ENCODE data around the gene GNAT2. TPM values are rescaled to one million over a fixed set of nuclear protein-coding genes. Genes with fewer than 3 reads are reported as not detected.

GNAT2 gene
- total RNA-seq, 1 experiment from 2014 or later: 0.16 TPM

GRCh38 chr1:109654519-109654918 lies 35.1 kb upstream of the GNAT2 start:
- no peak overlapping the region for H3K27ac ChIP-seq
- H3K4me1 ChIP-seq (replicated peaks): peaks cover 19% of the 10 kb centered on the region
- no peaks in the 10 kb centered on the region for H3K9me3 ChIP-seq (replicated peaks)
- H3K27me3 ChIP-seq (replicated peaks): no peaks in the 10 kb centered on the region
- no peaks in the 10 kb centered on the region; the same call in 1 of the 2 replicates for H3K36me3 ChIP-seq
- H3K4me3 ChIP-seq: no peak overlapping the region
- no peak for DNase-seq (ENCODE audit: low read depth in 1 of 2, low spot score in 2 of 2)

GRCh38 chr1:109653306-109653705 lies 33.9 kb upstream of the GNAT2 start:
- Histone ChIP-seq H3K36me3 (no peaks in the 10 kb centered on the region; the same call in 1 of the 2 replicates), H3K4me1 (replicated peaks) (peaks cover 19% of the 10 kb centered on the region), H3K9me3 (replicated peaks) (no peaks in the 10 kb centered on the region), H3K27ac (no peak overlapping the region), H3K27me3 (replicated peaks) (no peaks in the 10 kb centered on the region), H3K4me3 (no peak overlapping the region)
- DNase-seq (ENCODE audit: low read depth in 1 of 2, low spot score in 2 of 2): no peak

DNA sequence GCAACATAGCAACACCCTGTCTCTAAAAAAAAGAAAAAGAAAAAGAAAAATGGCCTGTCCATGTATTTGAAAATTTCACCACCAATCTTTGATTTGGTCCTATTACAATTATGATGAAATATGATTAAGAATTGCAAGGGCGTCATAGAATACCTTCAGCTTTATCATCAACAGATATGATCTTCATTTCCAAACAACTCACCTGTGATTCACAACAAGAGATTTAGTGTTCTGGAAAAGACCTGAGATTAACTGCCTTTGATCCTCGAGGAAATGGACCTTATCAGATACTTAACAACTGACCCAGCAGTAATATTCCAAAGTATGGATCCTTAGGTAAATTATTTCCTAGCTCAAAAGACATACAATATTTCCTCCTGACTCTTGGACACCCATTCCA lies 33.0 kb upstream of the GNAT2 start:
- Histone ChIP-seq H3K4me1 (replicated peaks) (peaks cover 19% of the 10 kb centered on the region), H3K27ac (no peak overlapping the region), H3K9me3 (replicated peaks) (no peaks in the 10 kb centered on the region), H3K36me3 (no peaks in the 10 kb centered on the region), H3K4me3 (no peak overlapping the region), H3K27me3 (replicated peaks) (no peaks in the 10 kb centered on the region)
- DNase-seq (ENCODE audit: low read depth in 1 of 2, low spot score in 2 of 2): no peak

DNA sequence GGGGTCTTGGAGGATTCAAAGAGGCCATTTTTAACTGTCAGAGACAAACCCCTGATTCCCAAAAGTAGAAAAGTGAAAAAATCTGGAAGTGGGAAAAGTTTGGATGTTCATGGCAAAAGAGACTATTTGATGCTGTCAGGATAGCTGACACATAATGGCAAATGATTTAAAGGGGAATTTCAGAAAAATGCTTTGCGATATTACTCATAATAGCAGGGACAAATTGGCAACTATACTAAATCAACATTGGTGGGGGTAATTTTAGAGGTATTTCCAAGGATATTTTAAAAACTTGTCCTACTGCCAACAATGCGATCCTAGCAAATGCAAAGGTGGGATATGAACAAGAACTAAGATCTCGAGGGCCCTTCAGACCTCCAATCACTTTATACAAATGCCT lies 31.2 kb upstream of the GNAT2 start:
- Histone ChIP-seq H3K9me3 (replicated peaks) (no peaks in the 10 kb centered on the region), H3K4me1 (replicated peaks) (peaks cover 11% of the 10 kb centered on the region), H3K27me3 (replicated peaks) (no peaks in the 10 kb centered on the region), H3K4me3 (no peak overlapping the region), H3K27ac (no peak overlapping the region), H3K36me3 (no peaks in the 10 kb centered on the region)
- no peak for DNase-seq (ENCODE audit: low read depth in 1 of 2, low spot score in 2 of 2)

DNA sequence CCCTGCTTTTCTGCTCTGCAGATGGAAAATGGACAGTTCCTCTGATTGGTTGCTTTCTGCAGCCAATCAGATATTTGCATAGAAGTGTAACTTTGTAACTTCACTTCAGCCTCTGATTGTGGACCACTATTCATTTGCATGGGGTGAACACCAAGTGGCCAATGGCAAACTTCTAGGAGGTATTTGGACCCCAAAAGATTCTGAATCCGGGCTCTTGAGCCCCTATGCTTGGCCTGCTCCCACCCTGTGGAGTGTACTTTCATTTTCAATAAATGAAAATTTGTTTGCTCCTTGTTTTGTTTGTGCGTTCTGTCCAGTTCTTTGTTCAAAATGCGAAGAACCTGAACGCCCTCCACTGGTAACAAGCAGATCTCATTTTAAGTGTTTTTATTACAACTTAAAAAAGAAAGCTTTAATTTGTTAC lies 30.1 kb upstream of the GNAT2 start:
- H3K36me3 ChIP-seq: no peaks in the 10 kb centered on the region
- peak overlapping the region; percentile 25 for H3K4me3 ChIP-seq
- H3K9me3 ChIP-seq (replicated peaks): no peaks in the 10 kb centered on the region
- H3K4me1 ChIP-seq (replicated peaks): peaks cover 9% of the 10 kb centered on the region
- peak; percentile 33 to 45 for DNase-seq (ENCODE audit: low read depth in 1 of 2, low spot score in 2 of 2)
- no peaks in the 10 kb centered on the region for H3K27me3 ChIP-seq (replicated peaks)
- H3K27ac ChIP-seq: no peak overlapping the region

DNA sequence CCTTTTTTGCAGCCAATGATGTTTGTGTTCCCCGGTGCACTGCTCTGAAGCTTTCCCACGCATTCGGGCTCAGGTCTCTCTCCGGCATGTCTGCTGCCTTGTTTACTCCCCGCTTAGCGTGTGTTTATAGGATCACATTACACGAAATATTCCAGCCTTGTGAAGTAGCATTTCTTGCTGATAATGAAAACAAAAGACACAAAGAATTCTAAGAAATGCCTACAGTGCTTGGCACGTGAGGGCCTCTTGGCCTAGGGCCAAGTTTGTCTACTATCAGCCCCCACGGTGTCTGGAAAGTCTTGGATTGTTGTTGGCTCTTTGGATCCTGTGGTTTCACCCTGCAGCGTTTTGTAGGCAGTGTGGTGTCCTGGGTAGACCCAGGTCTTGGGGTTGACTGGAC lies 25.3 kb upstream of the GNAT2 start:
- Histone ChIP-seq H3K27me3 (replicated peaks) (no peaks in the 10 kb centered on the region), H3K4me1 (replicated peaks) (peaks cover 22% of the 10 kb centered on the region), H3K36me3 (no peaks in the 10 kb centered on the region), H3K9me3 (replicated peaks) (no peaks in the 10 kb centered on the region), H3K4me3 (no peak overlapping the region), H3K27ac (no peak overlapping the region)
- peak; percentile 45 to 52 for DNase-seq (ENCODE audit: low read depth in 1 of 2, low spot score in 2 of 2)

DNA sequence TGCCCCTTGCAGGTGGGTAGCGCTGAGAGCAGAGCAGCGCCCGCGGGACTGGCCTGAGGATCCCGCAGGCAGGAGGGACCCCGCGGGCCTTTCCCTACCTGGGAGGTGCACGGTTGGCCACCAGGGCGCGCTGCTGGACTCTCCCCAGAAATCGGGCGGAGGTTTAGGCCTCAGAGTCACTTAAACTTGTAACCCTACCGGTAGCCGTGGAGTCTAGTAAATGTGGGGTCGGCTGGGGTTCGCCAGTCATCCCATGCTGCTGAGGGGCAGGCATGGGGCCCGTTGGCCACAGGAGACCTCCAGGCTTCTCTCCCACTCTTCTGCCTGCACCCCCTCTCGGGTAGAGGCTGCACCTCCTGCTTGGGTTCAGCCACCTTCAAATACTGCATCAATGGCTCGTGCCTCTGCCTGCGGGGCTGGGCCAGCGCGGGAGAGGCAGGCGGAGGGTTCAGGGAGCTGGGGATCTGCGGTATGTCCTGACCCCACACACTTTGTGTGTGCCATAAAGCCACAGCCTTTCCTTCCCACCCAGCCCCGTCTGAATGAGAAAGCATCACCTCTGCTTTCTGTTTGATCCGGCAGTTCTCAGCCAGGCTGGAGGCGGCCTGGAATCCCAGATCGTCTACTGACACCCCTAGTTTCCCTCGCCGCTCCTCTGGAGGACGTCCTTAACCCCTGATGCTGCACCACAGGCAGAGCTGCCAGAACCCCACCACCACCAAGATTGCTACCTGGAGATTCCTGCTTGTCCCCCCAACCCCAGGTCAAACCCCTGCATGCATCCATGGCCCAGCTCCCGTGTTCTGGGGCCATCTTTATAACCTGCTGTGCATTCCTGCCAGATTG lies 24.2 kb upstream of the GNAT2 start:
- Histone ChIP-seq H3K4me3 (no peak overlapping the region), H3K27me3 (replicated peaks) (no peaks in the 10 kb centered on the region), H3K9me3 (replicated peaks) (no peaks in the 10 kb centered on the region), H3K36me3 (no peaks in the 10 kb centered on the region), H3K27ac (no peak overlapping the region), H3K4me1 (replicated peaks) (peaks cover 22% of the 10 kb centered on the region)
- peak; percentile 72 to 86 for DNase-seq (ENCODE audit: low read depth in 1 of 2, low spot score in 2 of 2)

DNA sequence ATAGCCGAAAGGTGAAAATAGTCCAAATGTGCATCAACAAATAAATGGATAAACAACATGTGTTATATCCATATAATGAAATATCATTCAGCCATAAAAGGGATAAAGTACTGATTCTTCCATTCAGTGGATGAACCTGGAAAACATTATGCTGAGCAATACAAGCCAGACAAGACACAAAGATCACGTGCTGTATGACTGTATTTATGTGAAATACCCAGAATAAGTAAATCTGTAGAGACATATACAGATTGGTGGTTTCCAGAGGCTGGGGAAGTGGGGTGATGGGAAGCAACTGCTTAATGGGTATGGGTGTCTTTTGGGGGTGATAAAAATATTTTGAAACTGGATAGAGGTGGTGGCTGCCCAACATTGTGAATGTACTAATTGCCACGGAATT lies 23.2 kb upstream of the GNAT2 start:
- no peaks in the 10 kb centered on the region for H3K27me3 ChIP-seq (replicated peaks)
- H3K4me1 ChIP-seq (replicated peaks): peaks cover 22% of the 10 kb centered on the region
- no peaks in the 10 kb centered on the region for H3K9me3 ChIP-seq (replicated peaks)
- DNase-seq (ENCODE audit: low read depth in 1 of 2, low spot score in 2 of 2): no peak
- H3K27ac ChIP-seq: no peak overlapping the region
- H3K4me3 ChIP-seq: no peak overlapping the region
- no peaks in the 10 kb centered on the region for H3K36me3 ChIP-seq

DNA sequence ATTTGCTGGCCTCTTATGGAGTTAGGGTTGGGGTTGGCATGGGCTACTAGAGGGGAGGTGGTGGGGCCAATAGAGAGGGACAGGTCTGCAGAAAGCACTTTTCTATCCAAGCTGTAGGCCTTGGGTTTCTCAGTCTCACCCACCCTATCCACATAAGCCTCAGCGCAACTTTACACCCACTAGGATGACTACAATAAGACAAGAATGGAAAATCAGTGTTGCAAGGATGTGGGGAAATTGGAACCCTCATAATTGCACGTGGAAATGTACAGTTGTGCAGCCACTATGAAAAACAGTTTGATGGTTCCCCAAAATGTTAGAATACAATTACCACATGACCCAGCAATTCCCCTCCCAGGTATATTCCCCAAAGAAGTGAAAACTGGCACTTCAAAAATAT lies 22.4 kb upstream of the GNAT2 start:
- H3K4me3 ChIP-seq: no peak overlapping the region
- no peak for DNase-seq (ENCODE audit: low read depth in 1 of 2, low spot score in 2 of 2)
- H3K36me3 ChIP-seq: no peaks in the 10 kb centered on the region
- no peaks in the 10 kb centered on the region for H3K27me3 ChIP-seq (replicated peaks)
- H3K9me3 ChIP-seq (replicated peaks): no peaks in the 10 kb centered on the region
- H3K27ac ChIP-seq: no peak overlapping the region
- H3K4me1 ChIP-seq (replicated peaks): peaks cover 22% of the 10 kb centered on the region

- Histone ChIP-seq H3K9me3 (replicated peaks) (no peaks in the 10 kb centered on the region), H3K4me3 (no peak overlapping the region), H3K4me1 (replicated peaks) (peaks cover 27% of the 10 kb centered on the region), H3K27me3 (replicated peaks) (no peaks in the 10 kb centered on the region), H3K27ac (no peak overlapping the region), H3K36me3 (no peaks in the 10 kb centered on the region)
- no peak for DNase-seq (ENCODE audit: low read depth in 1 of 2, low spot score in 2 of 2)
These were observed 21.8 kb upstream of the GNAT2 start for GRCh38 chr1:109641078-109641740.

DNA sequence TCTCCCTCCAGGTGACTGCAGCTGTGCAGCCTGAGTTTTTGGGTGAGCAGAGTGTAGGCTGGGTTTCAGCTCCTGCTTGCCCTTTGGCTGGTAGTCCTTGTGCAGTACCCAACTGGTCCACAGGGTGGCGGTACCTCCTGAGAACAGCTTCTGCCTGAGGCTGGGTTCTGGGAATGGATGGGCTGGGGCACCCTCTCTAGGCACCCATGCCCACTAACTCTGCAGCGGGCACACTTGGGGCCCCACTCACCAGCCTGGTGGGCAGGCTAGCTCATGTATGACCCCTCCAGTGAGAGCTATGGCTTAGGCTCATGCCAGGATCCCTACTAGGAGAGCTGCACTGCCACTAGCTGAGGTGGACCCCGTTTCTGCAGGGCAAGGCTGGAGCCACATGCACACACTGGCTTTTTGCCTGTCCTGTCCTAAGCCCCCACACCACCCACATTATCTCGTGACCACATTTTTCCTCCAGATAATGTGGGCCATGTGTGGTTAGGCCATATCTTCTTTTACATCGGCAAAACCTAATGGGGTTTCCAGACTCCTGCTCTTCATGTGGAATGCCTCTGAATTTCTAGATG lies 21.0 kb upstream of the GNAT2 start:
- peak; percentile 50 to 88 for DNase-seq (ENCODE audit: low read depth in 1 of 2, low spot score in 2 of 2)
- Histone ChIP-seq H3K4me1 (replicated peaks) (peaks cover 30% of the 10 kb centered on the region), H3K9me3 (replicated peaks) (no peaks in the 10 kb centered on the region), H3K27ac (no peak overlapping the region), H3K36me3 (no peaks in the 10 kb centered on the region), H3K4me3 (no peak overlapping the region), H3K27me3 (replicated peaks) (no peaks in the 10 kb centered on the region)

DNA sequence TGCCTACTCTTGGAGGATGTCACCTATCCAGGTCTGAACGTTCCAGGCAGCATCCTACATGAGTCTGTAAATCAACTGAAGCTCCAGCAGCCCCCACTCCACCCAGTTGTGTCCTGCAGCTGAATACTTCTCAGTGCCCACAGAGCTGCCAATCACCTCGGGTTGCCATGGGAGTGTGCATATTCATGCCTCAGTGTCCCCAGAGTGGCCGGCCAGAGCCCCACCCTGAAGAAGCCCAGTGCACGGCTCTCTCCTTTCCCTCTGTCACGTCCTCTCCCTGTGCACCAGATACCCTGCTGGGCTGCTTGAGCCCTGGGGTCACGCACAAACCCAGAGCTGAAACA lies 20.4 kb upstream of the GNAT2 start:
- H3K27ac ChIP-seq: no peak overlapping the region
- H3K36me3 ChIP-seq: no peaks in the 10 kb centered on the region
- no peaks in the 10 kb centered on the region for H3K27me3 ChIP-seq (replicated peaks)
- no peak overlapping the region for H3K4me3 ChIP-seq
- H3K9me3 ChIP-seq (replicated peaks): no peaks in the 10 kb centered on the region
- peaks cover 27% of the 10 kb centered on the region for H3K4me1 ChIP-seq (replicated peaks)
- peak in 1 of 2 experiments; percentile 36 for DNase-seq (ENCODE audit: low read depth in 1 of 2, low spot score in 2 of 2)

- H3K4me1 ChIP-seq (replicated peaks): peaks cover 22% of the 10 kb centered on the region
- DNase-seq (ENCODE audit: low read depth in 1 of 2, low spot score in 2 of 2): no peak
- no peaks in the 10 kb centered on the region for H3K27me3 ChIP-seq (replicated peaks)
- H3K4me3 ChIP-seq: no peak overlapping the region
- no peak overlapping the region for H3K27ac ChIP-seq
- no peaks in the 10 kb centered on the region for H3K36me3 ChIP-seq
- no peaks in the 10 kb centered on the region for H3K9me3 ChIP-seq (replicated peaks)
These were observed 19.8 kb upstream of the GNAT2 start for GRCh38 chr1:109639063-109639840.

Data from SJSA1 (cell line).